Hepatocyte (in vitro differentiated cells): ENCODE results near the gene SATB1. TPM values are rescaled to one million over a fixed set of nuclear protein-coding genes. Genes with fewer than 3 reads are reported as not detected.

ENCODE experiments used
- DNase-seq: peaks from one replicate; pipeline ENCODE4 v3.0.0-alpha.2; 2016; ENCODE audit warnings: low spot score
- H2AFZ ChIP-seq: fragments of 200-600 bp; sonication (generic); 2 replicates; pipeline ENCODE4 v1.6.0; 2016; ENCODE audit warnings: antibody characterized with exemption, mild to moderate bottlenecking
- H3K27ac ChIP-seq: fragments of 200-600 bp; sonication (generic); 2 replicates; pipeline ENCODE4 v1.5.1; 2016; ENCODE audit warnings: mild to moderate bottlenecking
- H3K27me3 ChIP-seq: fragments of 200-600 bp; sonication (generic); 2 replicates; pipeline ENCODE4 v1.6.1; 2016
- H3K36me3 ChIP-seq: fragments of 200-600 bp; sonication (generic); replicated peaks from 2 replicates; pipeline ENCODE4 v1.5.1; 2016; ENCODE audit warnings: low read depth; ENCODE audit not compliant: insufficient read depth
- H3K4me1 ChIP-seq: fragments of 200-600 bp; sonication (generic); 2 replicates; pipeline ENCODE4 v1.5.1; 2016; ENCODE audit warnings: mild to moderate bottlenecking, moderate library complexity; ENCODE audit not compliant: insufficient read depth
- H3K4me2 ChIP-seq: fragments of 200-600 bp; sonication (generic); 2 replicates; pipeline ENCODE4 v1.6.0; 2016
- H3K4me3 ChIP-seq: fragments of 200-600 bp; sonication (generic); 2 replicates; pipeline ENCODE4 v1.5.1; 2016; ENCODE audit warnings: mild to moderate bottlenecking
- H3K79me2 ChIP-seq: fragments of 200-600 bp; sonication (generic); 2 replicates; pipeline ENCODE4 v1.6.0; 2017; ENCODE audit warnings: mild to moderate bottlenecking
- H3K9me2 ChIP-seq: fragments of 200-600 bp; sonication (generic); replicated peaks from 2 replicates; pipeline ENCODE4 v1.6.0; 2017; ENCODE audit warnings: mild to moderate bottlenecking; ENCODE audit not compliant: insufficient read depth
- H3K9me3 ChIP-seq: fragments of 200-600 bp; sonication (generic); 2 replicates; pipeline ENCODE4 v1.5.1; 2016; ENCODE audit warnings: low read depth, mild to moderate bottlenecking
- H4K20me1 ChIP-seq: fragments of 200-600 bp; sonication (generic); 2 replicates; pipeline ENCODE4 v1.6.0; 2016; ENCODE audit warnings: mild to moderate bottlenecking; ENCODE audit not compliant: insufficient read depth, poor library complexity, severe bottlenecking
- CTCF ChIP-seq: fragments of 200-600 bp; sonication (generic); IDR thresholded peaks from 2 replicates; pipeline ENCODE4 v1.5.1; 2016; ENCODE audit warnings: antibody characterized with exemption, mild to moderate bottlenecking; ENCODE audit not compliant: poor library complexity
- EZH2 ChIP-seq: fragments of 200-600 bp; sonication (generic); IDR thresholded peaks from 2 replicates; pipeline ENCODE4 v1.6.1; 2016; ENCODE audit warnings: antibody characterized with exemption, mild to moderate bottlenecking, borderline replicate concordance
- EZH2phosphoT487 ChIP-seq: fragments of 200-600 bp; sonication (generic); IDR thresholded peaks from one replicate; pipeline ENCODE4 v1.6.1; 2018; ENCODE audit warnings: antibody characterized with exemption, mild to moderate bottlenecking, low read depth, moderate library complexity; ENCODE audit not compliant: unreplicated experiment, severe bottlenecking
- WGBS: methylation state at CpG from one replicate; pipeline ENCODE4 v1.1.6; 2016; ENCODE audit warnings: low lambda C conversion rate; ENCODE audit errors: missing lambda C conversion rate; 5-methylcytosine and 5-hydroxymethylcytosine counted together
- polyA plus RNA-seq: library from polyadenylated mRNA; unstranded; fragments of >200 nt; fragmentation: Nextera tagmentation; extraction: Ambion mirVana; gene quantifications from 2 replicates; pipeline ENCODE4 v1.2.1, GENCODE V29; 2016
- total RNA-seq: library from RNA; depleted of rRNA; stranded (reverse); fragments of >200 nt; gene quantifications from 2 replicates; pipeline ENCODE4 v1.2.3, GENCODE V29; 2014

The SATB1 gene
- total and polyA plus RNA-seq, 2 experiments from 2014 or later: 10.0 to 30.7 TPM

- Histone ChIP-seq H3K79me2 (no peaks in the 10 kb centered on the region), H3K9me2 (no peaks in the 10 kb centered on the region), H3K27ac (no peak overlapping the region), H4K20me1 (no peaks in the 10 kb centered on the region), H3K9me3 (no peaks in the 10 kb centered on the region), H3K4me3 (no peak overlapping the region), H3K36me3 (no peaks in the 10 kb centered on the region), H3K4me1 (no peaks in the 10 kb centered on the region), H3K4me2 (no peak overlapping the region), H2AFZ (no peak overlapping the region), H3K27me3 (peaks cover 7% of the 10 kb centered on the region)
- WGBS: 93% methylated on average over 6 of the region's 6 CpGs
- TF ChIP-seq EZH2: no peak
- TF ChIP-seq CTCF: no peak
- TF ChIP-seq EZH2phosphoT487: no peak
- no peak for DNase-seq
These were observed 9.6 kb upstream of the SATB1 start for GRCh38 chr3:18434711-18435110.

GRCh38 chr3:18432752-18433151 is 7.6 kb upstream of the SATB1 start:
- TF ChIP-seq EZH2phosphoT487 (no peak), CTCF (no peak)
- Histone ChIP-seq H4K20me1 (no peaks in the 10 kb centered on the region), H2AFZ (no peak overlapping the region), H3K9me3 (no peaks in the 10 kb centered on the region), H3K27me3 (peaks cover 3% of the 10 kb centered on the region), H3K9me2 (no peaks in the 10 kb centered on the region), H3K27ac (no peak overlapping the region), H3K36me3 (no peaks in the 10 kb centered on the region), H3K79me2 (no peaks in the 10 kb centered on the region), H3K4me3 (no peak overlapping the region), H3K4me2 (no peak overlapping the region), H3K4me1 (no peaks in the 10 kb centered on the region)
- 83% methylated on average over 1 of the region's 1 CpG for whole genome bisulfite sequencing
- DNase-seq: no peak

- no peak for TF ChIP-seq EZH2
- no peak for TF ChIP-seq CTCF
- DNase-seq: no peak
- H3K79me2 ChIP-seq: no peaks in the 10 kb centered on the region
- H4K20me1 ChIP-seq: no peaks in the 10 kb centered on the region
- no peaks in the 10 kb centered on the region for H3K27me3 ChIP-seq
- no peak overlapping the region for H2AFZ ChIP-seq
- H3K4me2 ChIP-seq: no peak overlapping the region
- no peaks in the 10 kb centered on the region for H3K36me3 ChIP-seq
- H3K4me1 ChIP-seq: no peaks in the 10 kb centered on the region
- 62% methylated on average over 3 of the region's 3 CpGs for WGBS
- H3K27ac ChIP-seq: no peak overlapping the region
- no peaks in the 10 kb centered on the region for H3K9me3 ChIP-seq
- H3K9me2 ChIP-seq: no peaks in the 10 kb centered on the region
- H3K4me3 ChIP-seq: no peak overlapping the region
These were observed 6.1 kb upstream of the SATB1 start for GRCh38 chr3:18431266-18431665.
